GM19328 (cell line): ENCODE data around the gene LMO3.

ENCODE experiments used
- ATAC-seq: cut with Tn5 transposase; IDR thresholded peaks from one replicate; pipeline ENCODE4 v1.9.1; 2021; ENCODE audit warnings: mild to moderate bottlenecking, moderate library complexity; ENCODE audit not compliant: unreplicated experiment

The LMO3 gene

GRCh38 chr12:16606117-16606200 lies at the start of gene LMO3:
LMO3 (minus strand) TSS chr12:16606162; CDS start chr12:16600860, 5,302 bp downstream.
- ATAC-seq: no peak

- ATAC-seq: peak; percentile 71
Measured at GRCh38 chr12:16636435-16637055, 30.6 kb upstream of the LMO3 start.

GRCh38 chr12:16634786-16635185 lies 28.8 kb upstream of the LMO3 start:
- no peak for ATAC-seq

- no peak for ATAC-seq
Measured at GRCh38 chr12:16626991-16627390, 21.0 kb upstream of the LMO3 start.

- no peak for ATAC-seq
Measured at GRCh38 chr12:16622338-16622737, 16.4 kb upstream of the LMO3 start.

- no peak for ATAC-seq
Measured at GRCh38 chr12:16619537-16619936, 13.6 kb upstream of the LMO3 start.

GRCh38 chr12:16618256-16618655 lies 12.3 kb upstream of the LMO3 start:
- ATAC-seq: no peak

- no peak for ATAC-seq
Measured at GRCh38 chr12:16613199-16613598, 7.2 kb upstream of the LMO3 start.

- ATAC-seq: no peak
Measured at GRCh38 chr12:16612647-16613046, 6.7 kb upstream of the LMO3 start.

GRCh38 chr12:16611146-16611545 lies 5.2 kb upstream of the LMO3 start:
- ATAC-seq: no peak

GRCh38 chr12:16610743-16611142 lies 4.8 kb upstream of the LMO3 start:
- no peak for ATAC-seq

GRCh38 chr12:16610001-16610585 lies 4.1 kb upstream of the LMO3 start:
- no peak for ATAC-seq

- no peak for ATAC-seq
Measured at GRCh38 chr12:16608946-16609539, 3.1 kb upstream of the LMO3 start.

- ATAC-seq: no peak
Measured at GRCh38 chr12:16607906-16608775, 2.2 kb upstream of the LMO3 start.

- no peak for ATAC-seq
Measured at GRCh38 chr12:16606991-16607390, 1.0 kb upstream of the LMO3 start.

GRCh38 chr12:16606201-16606849 lies 363 bp upstream of the LMO3 start:
- no peak for ATAC-seq

- no peak for ATAC-seq
Measured at GRCh38 chr12:16605642-16606116, 283 bp downstream of the LMO3 start.

GRCh38 chr12:16604596-16605252 lies 1.2 kb downstream of the LMO3 start:
- no peak for ATAC-seq

- no peak for ATAC-seq
Measured at GRCh38 chr12:16603916-16604575, 1.9 kb downstream of the LMO3 start.

GRCh38 chr12:16603260-16603915 lies 2.6 kb downstream of the LMO3 start:
- ATAC-seq: no peak
